HepG2 (cell line): ENCODE measurements around the gene ZNF318. TPM values are rescaled to one million over a fixed set of nuclear protein-coding genes. Genes with fewer than 3 reads are reported as not detected.
A peak's percentile ranks its signal among the peaks of the same experiment; 100 is the strongest.

Source experiments
- ATAC-seq: fragments of 200-7000 bp; cut with Tn5 transposase; 3 replicates; pipeline ENCODE4 v1.9.1; 2020; ENCODE audit warnings: mild to moderate bottlenecking, moderate library complexity
- BruUV-seq: library from RNA; stranded (reverse); fragments of 400-500 nt; replicated peaks from 2 replicates; lab custom pipeline; 2021; lab: Mats Ljungman, UMichigan
- CTCF ChIA-PET: fragments of 300-600 bp; formaldehyde crosslinking; extraction: SDS; loops from one replicate; lab custom pipeline; 2021; ENCODE audit warnings: low total read pairs, inconsistent platforms, low intra/inter-chr PET ratio; lab: Yijun Ruan, JAX
- POLR2A ChIA-PET: fragments of 350-600 bp; sonication (Branson Sonifier 250); formaldehyde crosslinking; loops from one replicate; lab custom pipeline; 2020; ENCODE audit warnings: antibody characterized with exemption, inconsistent platforms; lab: Yijun Ruan, JAX
- DNase-seq: peaks from one replicate; pipeline ENCODE4 v3.0.0-alpha.2; 2015; ENCODE audit warnings: low spot score
- FAIRE-seq: peaks from 3 replicates; lab custom pipeline; 2011; peaks lifted over from hg19 to GRCh38; lab: Jason Lieb, UNC
- H2AFZ ChIP-seq: one replicate; pipeline ENCODE4 v1.6.1; 2011; ENCODE audit warnings: low read length, inconsistent platforms
- H3K27ac ChIP-seq: fragments of 300-600 bp; 3 replicates; pipeline ENCODE4 v1.8.0; 2011; ENCODE audit warnings: mixed run types, mild to moderate bottlenecking, mixed read lengths, low read length, inconsistent platforms; ENCODE audit not compliant: insufficient read depth; ENCODE audit errors: extremely low read length
- H3K27me3 ChIP-seq, 2 experiments: fragments of 200-600 bp in 1 of 2; 2 replicates in 1 of 2; 3 replicates in 1 of 2; pipeline versions ENCODE4 v1.6.0 to v1.8.0; 2011; ENCODE audit warnings: low read length in 2 of 2, mild to moderate bottlenecking in 2 of 2, moderate library complexity in 2 of 2, inconsistent platforms in 1 of 2; ENCODE audit not compliant: insufficient read depth in 2 of 2, control insufficient read depth in 1 of 2
- H3K36me3 ChIP-seq, 2 experiments: fragments of 200-600 bp in 1 of 2; replicated peaks in 1 of 2; 2 replicates in 1 of 2; 3 replicates in 1 of 2; pipeline versions ENCODE4 v1.5.1 to v1.8.0; 2011; ENCODE audit warnings: low read length in 2 of 2, inconsistent platforms in 1 of 2; ENCODE audit not compliant: insufficient read depth in 2 of 2, control insufficient read depth in 1 of 2
- H3K4me1 ChIP-seq: 2 replicates; pipeline ENCODE4 v1.5.1; 2012; ENCODE audit warnings: low read length, inconsistent platforms; ENCODE audit not compliant: insufficient read depth
- H3K4me2 ChIP-seq: 2 replicates; pipeline ENCODE4 v1.6.0; 2011; ENCODE audit warnings: low read depth, low read length, inconsistent platforms
- H3K4me3 ChIP-seq, 3 experiments: fragments of 200-600 bp in 1 of 3; sonication (generic), shearing (Covaris generic) in 1 of 3; replicated peaks in 1 of 3; 2 replicates each; pipeline ENCODE4 v1.5.1; 2011 to 2016; ENCODE audit warnings: low read length in 3 of 3, inconsistent platforms in 2 of 3, low read depth in 2 of 3, mild to moderate bottlenecking in 2 of 3, control low read depth in 1 of 3, mixed read lengths in 1 of 3; ENCODE audit not compliant: insufficient read depth in 1 of 3
- H3K79me2 ChIP-seq: one replicate; pipeline ENCODE4 v1.6.1; 2011; ENCODE audit warnings: low read length, inconsistent platforms; ENCODE audit not compliant: insufficient read depth
- H3K9ac ChIP-seq: 2 replicates; pipeline ENCODE4 v1.6.0; 2011; ENCODE audit warnings: mild to moderate bottlenecking, low read depth, low read length, inconsistent platforms; ENCODE audit not compliant: insufficient read depth
- H3K9me3 ChIP-seq: 2 replicates; pipeline ENCODE4 v1.5.1; 2012; ENCODE audit warnings: mild to moderate bottlenecking, low read length
- H4K20me1 ChIP-seq: 2 replicates; pipeline ENCODE4 v1.6.0; 2011; ENCODE audit warnings: inconsistent platforms, mild to moderate bottlenecking, low read length, moderate library complexity; ENCODE audit not compliant: insufficient read depth
- EP300 ChIP-seq, 3 experiments: sonication (generic) in 1 of 3; formaldehyde crosslinking in 1 of 3; IDR thresholded peaks; 2 replicates each; pipeline versions ENCODE4 v1.5.1 to v1.6.1; 2011 to 2020; ENCODE audit warnings: low read depth in 2 of 3, low read length in 2 of 3, borderline replicate concordance in 1 of 3, improper control_type of control experiment in 1 of 3, mild to moderate bottlenecking in 1 of 3, missing genetic modification reagents in 1 of 3, moderate library complexity in 1 of 3
- HMGXB3 ChIP-seq: sonication (generic); formaldehyde crosslinking; IDR thresholded peaks from 2 replicates; pipeline ENCODE4 v1.4.0; 2020; ENCODE audit warnings: missing genetic modification reagents, borderline replicate concordance
- XRCC5 ChIP-seq: fragments of 200-400 bp; formaldehyde crosslinking; optimal IDR thresholded peaks from 2 replicates; pipeline ENCODE3; 2017; ENCODE audit warnings: mild to moderate bottlenecking, low read length
- ZMYM3 ChIP-seq: sonication (generic); formaldehyde crosslinking; IDR thresholded peaks from 2 replicates; pipeline ENCODE4 v1.5.1; 2020; ENCODE audit warnings: mild to moderate bottlenecking, missing genetic modification reagents
- ZNF143 ChIP-seq: sonication (generic); formaldehyde crosslinking; IDR thresholded peaks from 2 replicates; pipeline ENCODE4 v1.4.0; 2020; ENCODE audit warnings: missing genetic modification reagents
- ZNF768 ChIP-seq: sonication (generic); formaldehyde crosslinking; IDR thresholded peaks from 2 replicates; pipeline ENCODE4 v1.4.0; 2020; ENCODE audit warnings: missing genetic modification reagents
- ZSCAN5A ChIP-seq: sonication (generic); formaldehyde crosslinking; IDR thresholded peaks from 2 replicates; pipeline ENCODE4 v1.8.0; 2022; ENCODE audit warnings: mild to moderate bottlenecking, missing genetic modification reagents, borderline replicate concordance
- WGBS: methylation state at CpG from one replicate; pipeline ENCODE4 v1.1.6; 2017; ENCODE audit warnings: low lambda C conversion rate; 5-methylcytosine and 5-hydroxymethylcytosine counted together
- in situ Hi-C: cut with HindIII; loops from 2 replicates; pipeline ENCODE4 v1.10.0; 2017; ENCODE audit warnings: low pct_unique_long_range_greater_than_20kb; ENCODE audit not compliant: extremely low pct_ligation_motif_present
- intact Hi-C: fragments of 100-400 bp; cut with micrococcal nuclease; formaldehyde crosslinking; loops from one replicate; pipeline ENCODE4 v1.10.0; 2022; ENCODE audit not compliant: unreplicated experiment
- polyA plus RNA-seq, 8 experiments: library from polyadenylated mRNA; depleted of rRNA in 3 of 8; stranded (reverse) in 7 of 8; unstranded in 1 of 8; fragments of >200 nt; fragmentation: Illumina TruSeq in 4 of 8; extraction: Trizol in 4 of 8; gene quantifications; 2 replicates each; pipeline versions ENCODE4 v1.2.1 to v1.2.3, GENCODE V29; 2011 to 2016; ENCODE audit warnings: low read depth in 4 of 8, missing spikeins in 1 of 8, mixed read lengths in 1 of 8; ENCODE audit not compliant: insufficient read depth in 1 of 8
- total RNA-seq, 5 experiments: library from RNA; depleted of rRNA; stranded (reverse); fragments of >200 nt; fragmentation: Illumina TruSeq; extraction: Trizol; gene quantifications; 2 replicates each; pipeline ENCODE4 v1.2.3, GENCODE V29; 2016; ENCODE audit warnings: low read depth in 1 of 5

The ZNF318 gene
- total and polyA plus RNA-seq, 2 of the 13 experiments (the other 11 are each of a cell fraction or from before 2014, with no cell fraction given) = 13.0 to 14.5 TPM

GRCh38 chr6:43306086-43306485, 63.4 kb downstream of the ZNF318 start (continued):
- TF ChIP-seq HMGXB3 (CRISPR knock-in tag) = no peak
- TF ChIP-seq ZSCAN5A (CRISPR knock-in tag) = no peak
- no peak for TF ChIP-seq ZNF143 (CRISPR knock-in tag)

- H3K9ac ChIP-seq = no peak overlapping the region
- no peaks in the 10 kb centered on the region for H3K27me3 ChIP-seq
- FAIRE-seq = no peak
- CTCF ChIA-PET = no interaction called here
- DNase-seq = no peak
- H2AFZ ChIP-seq = no peak overlapping the region
- H3K79me2 ChIP-seq = no peaks in the 10 kb centered on the region
- POLR2A ChIA-PET = interaction anchor here (2.0 kb wide), 1 partner anchor 14 kb away, joined by 8 read pairs; no protein-coding TSS in a partner anchor
- H3K4me1 ChIP-seq = peaks cover 32% of the 10 kb centered on the region
- no peak overlapping the region for H3K27ac ChIP-seq
- BruUV-seq = no TSS peak
- H4K20me1 ChIP-seq = no peaks in the 10 kb centered on the region
- no peak overlapping the region for H3K4me3 ChIP-seq
- no peaks in the 10 kb centered on the region; a peak in 1 of 5 replicates for H3K36me3 ChIP-seq
- no peaks in the 10 kb centered on the region for H3K9me3 ChIP-seq
- ATAC-seq = no peak
- TF ChIP-seq ZMYM3 (CRISPR knock-in tag) = peak; percentile 87
- peak; percentile 97 for TF ChIP-seq ZNF768 (CRISPR knock-in tag)
- no peak for TF ChIP-seq EP300 (IDR thresholded peaks at IDR 0.05; ENCODE audit: low read depth in 2 of 2, low read length in 2 of 2)
- no peak for TF ChIP-seq EP300 (CRISPR knock-in tag; IDR thresholded peaks at IDR 0.05; ENCODE audit: borderline replicate concordance)
- no peak for TF ChIP-seq XRCC5
- in situ Hi-C loops = no loop called here
- intact Hi-C loops = no loop called here
- no peak overlapping the region for H3K4me2 ChIP-seq
- 95% methylated on average over 2 of the region's 2 CpGs for WGBS
Measured at GRCh38 chr6:43304882-43305281, 64.6 kb downstream of the ZNF318 start.
